DLD1 (cell line): ENCODE measurements around the gene PTHLH.

Source experiments
- in situ Hi-C: cut with HindIII; loops from 2 replicates; pipeline ENCODE4 v1.10.0; 2017; ENCODE audit warnings: low sequenced_read_pairs

Gene PTHLH

GRCh38 chr12:27972721-27973120 is at the start of gene PTHLH:
Gene PTHLH, minus strand, starts transcription at chr12:27972733. Its CDS starts 3,239 bp downstream, at chr12:27969494.
- in situ Hi-C loops: no loop called here

- in situ Hi-C loops: no loop called here
Observed at GRCh38 chr12:28021704-28022103, 49.2 kb upstream of the PTHLH start.

GRCh38 chr12:28017873-28018255 is 45.3 kb upstream of the PTHLH start:
- in situ Hi-C loops: no loop called here

GRCh38 chr12:28017126-28017872 is 44.8 kb upstream of the PTHLH start:
- in situ Hi-C loops: no loop called here

- in situ Hi-C loops: no loop called here
Observed at GRCh38 chr12:28015165-28015564, 42.6 kb upstream of the PTHLH start.

- in situ Hi-C loops: no loop called here
Observed at GRCh38 chr12:28014196-28014595, 41.7 kb upstream of the PTHLH start.

GRCh38 chr12:28012333-28012918 is 39.9 kb upstream of the PTHLH start:
- in situ Hi-C loops: no loop called here

GRCh38 chr12:28010036-28010435 is 37.5 kb upstream of the PTHLH start:
- in situ Hi-C loops: no loop called here

GRCh38 chr12:27999970-28000369 is 27.4 kb upstream of the PTHLH start:
- in situ Hi-C loops: no loop called here

GRCh38 chr12:27999521-27999920 is 27.0 kb upstream of the PTHLH start:
- in situ Hi-C loops: no loop called here

- in situ Hi-C loops: no loop called here
Observed at GRCh38 chr12:27998658-27999057, 26.1 kb upstream of the PTHLH start.

GRCh38 chr12:27998170-27998569 is 25.6 kb upstream of the PTHLH start:
- in situ Hi-C loops: no loop called here

GRCh38 chr12:27996761-27997160 is 24.2 kb upstream of the PTHLH start:
- in situ Hi-C loops: no loop called here

- in situ Hi-C loops: no loop called here
Observed at GRCh38 chr12:27995406-27995805, 22.9 kb upstream of the PTHLH start.

GRCh38 chr12:27988594-27989233 is 16.2 kb upstream of the PTHLH start:
- in situ Hi-C loops: no loop called here

- in situ Hi-C loops: no loop called here
Observed at GRCh38 chr12:27987331-27987730, 14.8 kb upstream of the PTHLH start.

GRCh38 chr12:27984275-27984674 is 11.7 kb upstream of the PTHLH start:
- in situ Hi-C loops: no loop called here

GRCh38 chr12:27982951-27983350 is 10.4 kb upstream of the PTHLH start:
- in situ Hi-C loops: no loop called here

GRCh38 chr12:27982385-27982784 is 9.9 kb upstream of the PTHLH start:
- in situ Hi-C loops: no loop called here

- in situ Hi-C loops: no loop called here
Observed at GRCh38 chr12:27981874-27982273, 9.3 kb upstream of the PTHLH start.

GRCh38 chr12:27979145-27979544 is 6.6 kb upstream of the PTHLH start:
- in situ Hi-C loops: no loop called here
